ENCODE results near the gene SNX13.

- TF ChIP-seq CTCF (conservative IDR thresholded peaks at IDR 0.05; ENCODE audit: low read depth in 2 of 2) (no peak), POLR2AphosphoS5 (IDR thresholded peaks at IDR 0.05; ENCODE audit: low read depth) (no peak), ZNF114 (CRISPR knock-in tag; IDR thresholded peaks at IDR 0.05) (no peak), JUNB (IDR thresholded peaks at IDR 0.05; ENCODE audit: unreplicated experiment) (no peak), EZH2 (IDR thresholded peaks at IDR 0.05; ENCODE audit: low read depth, unreplicated experiment) (no peak)
Observed at GRCh38 chr7:17939211-17939605, 1.1 kb downstream of the SNX13 start.

Measured in GM23338 (cell line).